A673 (cell line): ENCODE results near the gene GOLM1. TPM values are rescaled to one million over a fixed set of nuclear protein-coding genes. Genes with fewer than 3 reads are reported as not detected.

ENCODE experiments used
- BruUV-seq: library from RNA; stranded (reverse); fragments of 400-500 nt; replicated peaks from 2 replicates; lab custom pipeline; 2021; lab: Mats Ljungman, UMichigan
- CTCF ChIA-PET: fragments of 300-600 bp; sonication (Branson Sonifier 250); formaldehyde crosslinking; loops from one replicate; lab custom pipeline; 2022; ENCODE audit warnings: antibody characterized with exemption; lab: Charles Lee
- POLR2A ChIA-PET: fragments of 300-600 bp; sonication (Branson Sonifier 250); formaldehyde crosslinking; loops from one replicate; lab custom pipeline; 2022; ENCODE audit warnings: antibody characterized with exemption; ENCODE audit not compliant: low non-redundant PET; lab: Charles Lee
- DNase-seq: peaks from one replicate; pipeline ENCODE4 v3.0.0-alpha.2; 2015; ENCODE audit warnings: low spot score
- H3K27ac ChIP-seq: fragments of 200-600 bp; sonication (generic); 2 replicates; pipeline ENCODE4 v1.5.1; 2016; ENCODE audit warnings: mixed run types, low read depth, mild to moderate bottlenecking, mixed read lengths, antibody characterized with exemption, low read length; ENCODE audit not compliant: poor library complexity, severe bottlenecking
- H3K27me3 ChIP-seq: fragments of 200-600 bp; sonication (generic); replicated peaks from 2 replicates; pipeline ENCODE4 v1.6.1; 2017; ENCODE audit warnings: mixed run types, low read depth, mild to moderate bottlenecking, mixed read lengths, antibody characterized with exemption, low read length; ENCODE audit not compliant: insufficient read depth, poor library complexity
- H3K36me3 ChIP-seq: fragments of 200-600 bp; sonication (generic); 2 replicates; pipeline ENCODE4 v1.6.1; 2016; ENCODE audit warnings: mixed run types, mild to moderate bottlenecking, mixed read lengths, antibody characterized with exemption, low read length; ENCODE audit not compliant: insufficient read depth, poor library complexity, severe bottlenecking
- H3K4me1 ChIP-seq: fragments of 200-600 bp; sonication (generic); 2 replicates; pipeline ENCODE4 v1.6.1; 2017; ENCODE audit warnings: mixed run types, mild to moderate bottlenecking, mixed read lengths, antibody characterized with exemption, low read length; ENCODE audit not compliant: insufficient read depth, poor library complexity, severe bottlenecking
- H3K4me3 ChIP-seq: fragments of 200-600 bp; sonication (generic); 2 replicates; pipeline ENCODE4 v1.5.1; 2016; ENCODE audit warnings: low read depth, mixed run types, mild to moderate bottlenecking, mixed read lengths, low read length; ENCODE audit not compliant: poor library complexity, severe bottlenecking
- H3K9me3 ChIP-seq: fragments of 200-600 bp; sonication (generic); 2 replicates; pipeline ENCODE4 v1.6.1; 2016; ENCODE audit warnings: mixed run types, low read depth, mild to moderate bottlenecking, mixed read lengths, antibody characterized with exemption, low read length; ENCODE audit not compliant: poor library complexity, severe bottlenecking
- CTCF ChIP-seq: fragments of 300-800, 200-600 bp; sonication (generic); conservative IDR thresholded peaks from 2 replicates; pipeline ENCODE4 v1.5.1; 2017; ENCODE audit warnings: low read depth, mild to moderate bottlenecking, antibody characterized with exemption, low read length, moderate library complexity, mixed read lengths
- EZH2 ChIP-seq: fragments of 200-600 bp; sonication (generic); IDR thresholded peaks from 2 replicates; pipeline ENCODE4 v1.6.1; 2017; ENCODE audit warnings: borderline replicate concordance, low read depth, mild to moderate bottlenecking, mixed read lengths, antibody characterized with exemption, low read length; ENCODE audit not compliant: poor library complexity, severe bottlenecking
- intact Hi-C: fragments of 100-400 bp; cut with micrococcal nuclease; formaldehyde crosslinking; loops from one replicate; pipeline ENCODE4 v1.10.0; 2022; ENCODE audit not compliant: unreplicated experiment
- total RNA-seq: library from RNA; stranded (reverse); gene quantifications from 2 replicates; pipeline ENCODE4 v1.2.3, GENCODE V29; 2021

Gene GOLM1
- total RNA-seq, 1 experiment from 2014 or later: 86.1 TPM

GRCh38 chr9:86043586-86043985 lies 55.8 kb downstream of the GOLM1 start:
- ChIA-PET POLR2A (no interaction called here), CTCF (interaction anchor here (0.6 kb wide), 1 partner anchor 95 kb away, joined by 4 read pairs; no protein-coding TSS in a partner anchor)
- Histone ChIP-seq H3K4me1 (no peaks in the 10 kb centered on the region), H3K36me3 (no peaks in the 10 kb centered on the region), H3K27me3 (no peaks in the 10 kb centered on the region), H3K9me3 (no peaks in the 10 kb centered on the region), H3K27ac (no peak overlapping the region), H3K4me3 (no peak overlapping the region)
- BruUV-seq: no TSS peak
- TF ChIP-seq CTCF (no peak), EZH2 (no peak)
- DNase-seq: no peak
- intact Hi-C loops: no loop called here

- no peaks in the 10 kb centered on the region for H3K4me1 ChIP-seq
- ChIA-PET POLR2A (no interaction called here), CTCF (no interaction called here)
- no peaks in the 10 kb centered on the region for H3K27me3 ChIP-seq
- H3K9me3 ChIP-seq: no peaks in the 10 kb centered on the region
- H3K27ac ChIP-seq: no peak overlapping the region
- no peak overlapping the region for H3K4me3 ChIP-seq
- intact Hi-C loops: no loop called here
- no TSS peak for BruUV-seq
- DNase-seq: no peak
- no peaks in the 10 kb centered on the region for H3K36me3 ChIP-seq
- no peak for TF ChIP-seq CTCF
- no peak for TF ChIP-seq EZH2
These were observed 57.0 kb downstream of the GOLM1 start for GRCh38 chr9:86042199-86042978.

- Histone ChIP-seq H3K36me3 (peaks cover 4% of the 10 kb centered on the region), H3K4me1 (no peaks in the 10 kb centered on the region), H3K9me3 (no peaks in the 10 kb centered on the region), H3K4me3 (no peak overlapping the region), H3K27ac (no peak overlapping the region), H3K27me3 (no peaks in the 10 kb centered on the region)
- intact Hi-C loops: no loop called here
- TF ChIP-seq CTCF: no peak
- no peak for TF ChIP-seq EZH2
- POLR2A ChIA-PET: no interaction called here
- BruUV-seq: no TSS peak
- CTCF ChIA-PET: no interaction called here
- DNase-seq: no peak
These were observed 58.0 kb downstream of the GOLM1 start for GRCh38 chr9:86041311-86041741.
